ENCODE data around the gene UNC93A.
"Not testable (repeated sequence)": the region's sequence is repeated elsewhere in the genome, so short reads cannot be mapped to it uniquely, and the experiment has no call there.

The UNC93A gene

DNA sequence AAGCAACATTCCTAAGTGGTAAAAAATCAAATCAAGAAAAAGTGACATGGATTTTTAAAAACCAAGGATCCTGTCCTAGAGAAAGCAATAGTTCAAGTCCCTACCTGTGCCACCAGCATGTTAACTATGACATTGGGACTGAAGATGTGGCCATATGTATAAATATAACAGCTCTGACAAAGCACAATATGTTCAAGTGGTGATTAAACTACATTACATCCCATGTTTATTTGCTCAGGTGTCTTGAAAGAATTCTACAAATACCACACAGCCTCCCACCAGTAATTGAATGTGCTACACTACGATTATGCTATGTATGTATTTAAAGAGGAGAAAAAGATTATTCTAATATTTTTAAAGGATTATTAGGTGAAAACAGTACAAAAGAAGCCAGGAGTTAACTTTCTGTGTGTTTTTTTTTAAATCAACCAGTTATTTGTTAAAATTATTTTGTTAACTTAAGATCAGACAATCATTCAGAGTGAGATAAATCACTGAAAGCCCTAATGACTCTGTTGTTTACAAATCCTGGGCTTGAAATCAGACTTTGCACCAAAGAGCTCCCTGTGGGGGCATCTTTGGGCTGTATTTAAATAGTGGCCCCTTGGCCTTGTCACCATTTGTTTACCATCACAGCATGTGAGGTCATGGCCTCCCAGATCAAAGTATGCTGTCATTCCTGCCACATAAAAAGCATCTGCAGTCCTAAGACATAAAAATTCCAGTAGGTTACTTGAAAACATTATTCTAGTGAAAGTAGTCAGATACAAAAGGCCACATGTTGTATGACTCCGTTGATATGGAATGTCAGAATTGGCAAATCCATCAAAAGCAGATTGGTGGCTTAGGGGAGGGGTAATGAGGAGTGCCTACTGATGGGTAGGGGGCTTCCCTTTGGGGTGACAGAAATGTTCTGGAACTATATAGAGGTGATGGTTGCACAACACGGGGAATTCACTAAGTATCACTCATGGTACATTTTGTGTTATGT is 50.8 kb downstream of the UNC93A start:
- no peak for DNase-seq (ENCODE audit: low spot score)

GRCh38 chr6:167342879-167343610 is 51.9 kb downstream of the UNC93A start:
- DNase-seq (ENCODE audit: low spot score): no peak

DNA sequence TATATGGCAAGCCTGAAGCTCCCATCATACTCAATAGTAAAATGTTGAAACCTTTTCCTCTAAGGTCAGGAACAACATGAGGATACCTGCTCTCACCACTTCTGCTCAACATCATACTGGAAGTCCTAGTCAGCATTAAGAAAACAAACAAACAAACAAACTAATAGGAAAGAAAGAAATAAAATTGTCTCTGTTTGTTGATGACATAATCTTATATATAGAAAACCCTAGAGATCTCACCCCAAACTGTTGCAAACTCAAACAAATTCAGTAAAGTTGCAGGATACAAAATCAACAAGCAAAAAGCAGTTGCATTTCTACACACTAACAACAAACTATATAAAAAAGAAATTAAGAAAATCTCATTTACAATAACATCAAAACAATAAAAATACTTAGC is 54.2 kb downstream of the UNC93A start:
- no peak for DNase-seq (ENCODE audit: low spot score)

GRCh38 chr6:167345960-167346359 is 54.8 kb downstream of the UNC93A start:
- DNase-seq (ENCODE audit: low spot score): no peak

GRCh38 chr6:167347226-167347625 is 56.1 kb downstream of the UNC93A start:
- DNase-seq (ENCODE audit: low spot score): no peak

- DNase-seq (ENCODE audit: low spot score): no peak
Observed at GRCh38 chr6:167349631-167350274, 58.6 kb downstream of the UNC93A start.

DNA sequence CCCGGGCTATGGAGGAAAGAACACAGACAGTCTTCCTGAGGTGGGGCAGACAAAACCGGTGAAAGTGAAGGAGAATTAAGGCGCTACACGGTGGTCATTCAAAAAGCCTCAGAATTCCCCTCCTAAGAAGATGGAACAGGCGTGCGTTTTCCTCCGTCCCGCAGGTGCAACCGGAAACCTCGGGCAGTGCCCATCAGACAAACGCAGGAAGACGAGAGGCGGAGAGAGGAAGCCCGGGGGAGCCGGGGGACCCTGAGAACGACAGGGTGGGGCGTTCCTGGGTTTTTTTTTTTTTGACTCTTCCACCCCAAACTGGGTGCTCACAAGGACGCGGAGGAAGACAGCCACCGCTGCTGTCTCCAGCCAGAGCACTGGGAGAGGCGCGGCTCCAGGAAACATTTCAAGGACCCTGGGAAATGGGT is 59.2 kb downstream of the UNC93A start:
- no peak for DNase-seq (ENCODE audit: low spot score)

DNA sequence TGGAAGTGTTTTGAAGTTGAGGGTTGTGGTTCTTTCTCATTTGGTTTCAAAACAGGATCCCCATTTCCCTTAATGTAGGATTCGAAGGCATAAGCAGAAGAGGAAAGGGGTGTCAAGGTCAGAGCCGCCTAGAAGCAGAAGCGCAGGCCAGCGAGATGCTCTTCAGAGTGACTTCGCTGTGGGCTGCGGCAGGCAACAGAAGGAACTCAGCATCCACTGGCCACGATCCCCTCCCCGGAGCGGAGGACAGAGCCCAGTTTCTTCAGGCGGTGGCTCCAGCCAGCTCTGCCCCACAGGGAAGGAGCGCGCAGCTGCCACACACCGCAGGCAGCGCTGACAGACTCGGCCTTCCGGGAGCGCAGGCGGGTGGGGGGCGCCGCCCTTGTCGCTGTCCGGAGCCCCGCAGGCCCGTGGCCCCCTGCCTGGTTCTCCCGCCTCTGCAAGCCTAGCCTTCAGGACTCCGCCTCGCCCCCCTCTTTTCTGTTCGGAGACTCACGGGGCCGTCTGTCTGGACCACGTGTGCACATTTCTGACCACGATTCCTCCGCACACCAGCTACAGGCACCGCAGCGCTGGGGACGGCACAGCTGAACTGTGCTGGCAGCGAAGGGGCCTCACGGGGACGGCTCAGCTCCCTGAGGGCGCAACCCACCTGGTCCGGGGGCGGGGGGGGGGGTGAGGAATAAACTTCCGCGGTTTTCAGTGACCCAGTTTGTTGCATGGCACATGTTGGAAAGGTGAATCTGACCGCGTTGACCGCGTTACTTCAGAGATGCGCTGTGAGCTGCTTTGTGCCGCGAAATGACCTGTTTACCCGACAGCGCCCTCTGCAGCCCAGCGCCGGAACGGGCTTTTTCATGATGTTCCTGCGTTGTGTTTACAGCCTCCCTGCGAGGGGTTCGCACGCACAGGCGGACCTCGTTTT is 59.9 kb downstream of the UNC93A start:
- peak; percentile 18 for DNase-seq (ENCODE audit: low spot score)

- no peak for DNase-seq (ENCODE audit: low spot score)
Observed at GRCh38 chr6:167351656-167352345, 60.7 kb downstream of the UNC93A start.

DNA sequence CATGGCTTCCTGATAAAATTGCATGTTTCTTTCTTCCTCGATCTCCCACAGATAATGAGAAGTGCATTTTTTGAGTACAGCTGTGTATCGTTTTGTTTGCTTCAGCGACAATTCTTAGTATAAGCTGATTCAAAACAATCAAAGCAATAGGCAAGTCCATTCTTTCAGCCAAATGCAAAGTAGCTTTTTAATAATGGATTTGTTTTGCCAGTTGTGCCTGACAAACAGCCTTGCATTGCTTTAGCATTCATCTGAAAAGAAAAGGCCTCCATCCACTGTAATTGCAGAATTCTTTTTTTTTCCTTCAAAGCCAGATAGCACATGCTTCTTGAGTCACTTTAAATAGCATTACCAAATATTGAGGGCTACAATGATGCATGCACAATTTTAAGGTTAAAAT is 65.8 kb downstream of the UNC93A start:
- DNase-seq (ENCODE audit: low spot score): no peak

GRCh38 chr6:167358394-167358793 is 67.3 kb downstream of the UNC93A start:
- DNase-seq (ENCODE audit: low spot score): not testable (repeated sequence)

- DNase-seq (ENCODE audit: low spot score): not testable (repeated sequence)
Observed at GRCh38 chr6:167361170-167361569, 70.1 kb downstream of the UNC93A start.
